GM12878 (cell line): Measurements from ENCODE around the gene TSR3.

ENCODE experiments used
- ATF7 ChIP-seq: fragments of 450-650 bp; IDR thresholded peaks from 2 replicates; pipeline ENCODE4 v1.6.1; 2016; ENCODE audit warnings: low read depth, mild to moderate bottlenecking
- CTCF ChIP-seq, 3 experiments: IDR thresholded peaks in 2 of 3; conservative IDR thresholded peaks in 1 of 3; 2 replicates each; pipeline ENCODE4 v1.5.1; 2011; ENCODE audit warnings: low read depth in 3 of 3, low read length in 3 of 3, mild to moderate bottlenecking in 3 of 3, control low read depth in 2 of 3, moderate library complexity in 2 of 3, inconsistent platforms in 1 of 3, mixed read lengths in 1 of 3; ENCODE audit not compliant: control insufficient read depth in 2 of 3, insufficient read depth in 1 of 3; ENCODE audit errors: extremely low read depth in 1 of 3
- EZH2 ChIP-seq: IDR thresholded peaks from 2 replicates; pipeline ENCODE4 v1.6.1; 2012; ENCODE audit warnings: low read depth, mild to moderate bottlenecking, control low read depth, inconsistent platforms, low read length, borderline replicate concordance; ENCODE audit not compliant: control insufficient read depth
- HSF1 ChIP-seq: fragments of 150-350 bp; IDR thresholded peaks from 2 replicates; pipeline ENCODE4 v1.6.1; 2014; ENCODE audit warnings: mild to moderate bottlenecking, low read depth, low read length
- POLR2AphosphoS5 ChIP-seq: IDR thresholded peaks from 2 replicates; pipeline ENCODE4 v1.6.1; 2011; ENCODE audit warnings: mild to moderate bottlenecking, low read length, inconsistent platforms
- SIX5 ChIP-seq: IDR thresholded peaks from 2 replicates; pipeline ENCODE4 v1.6.1; 2011; ENCODE audit warnings: mild to moderate bottlenecking, low read depth, low read length, moderate library complexity; ENCODE audit not compliant: severe bottlenecking
- ZBTB11 ChIP-seq: fragments of 450-650 bp; formaldehyde crosslinking; IDR thresholded peaks from 2 replicates; pipeline ENCODE4 v1.5.0; 2022; ENCODE audit warnings: mild to moderate bottlenecking, missing genetic modification characterization

- TF ChIP-seq POLR2AphosphoS5, result no peak
- no peak for TF ChIP-seq SIX5
- TF ChIP-seq ZBTB11, result no peak
- no peak for TF ChIP-seq HSF1
- TF ChIP-seq ATF7, result no peak
- TF ChIP-seq CTCF (IDR thresholded peaks at IDR 0.05 in 2 of 3, conservative IDR thresholded peaks at IDR 0.05 in 1 of 3; ENCODE audit: control insufficient read depth in 2 of 3, extremely low read depth in 1 of 3, insufficient read depth in 1 of 3, low read depth in 3 of 3, low read length in 3 of 3), result no peak
- TF ChIP-seq EZH2, result no peak
These were observed 10.1 kb upstream of the TSR3 start for GRCh38 chr16:1361685-1362360.
